Choroid plexus epithelial cell (primary cell): ENCODE results near the gene CTAG1A.
"Not testable (repeated sequence)": the region's sequence is repeated elsewhere in the genome, so short reads cannot be mapped to it uniquely, and the experiment has no call there.

Source experiments
- DNase-seq: peaks from one replicate; pipeline ENCODE4 v3.0.0-alpha.2; 2010; ENCODE audit warnings: low read depth
- H3K4me3 ChIP-seq: 2 replicates; pipeline ENCODE4 v1.5.1; 2011; ENCODE audit warnings: low read depth, mild to moderate bottlenecking, control low read depth, low read length, moderate library complexity
- CTCF ChIP-seq: conservative IDR thresholded peaks from 2 replicates; pipeline ENCODE4 v1.5.1; 2011; ENCODE audit warnings: low read depth, mild to moderate bottlenecking, control low read depth, inconsistent platforms, low read length, moderate library complexity

Gene CTAG1A

GRCh38 chrX:154560326-154560725 lies 24.6 kb upstream of the CTAG1A start:
- H3K4me3 ChIP-seq, DNase-seq: not testable (repeated sequence)

DNA sequence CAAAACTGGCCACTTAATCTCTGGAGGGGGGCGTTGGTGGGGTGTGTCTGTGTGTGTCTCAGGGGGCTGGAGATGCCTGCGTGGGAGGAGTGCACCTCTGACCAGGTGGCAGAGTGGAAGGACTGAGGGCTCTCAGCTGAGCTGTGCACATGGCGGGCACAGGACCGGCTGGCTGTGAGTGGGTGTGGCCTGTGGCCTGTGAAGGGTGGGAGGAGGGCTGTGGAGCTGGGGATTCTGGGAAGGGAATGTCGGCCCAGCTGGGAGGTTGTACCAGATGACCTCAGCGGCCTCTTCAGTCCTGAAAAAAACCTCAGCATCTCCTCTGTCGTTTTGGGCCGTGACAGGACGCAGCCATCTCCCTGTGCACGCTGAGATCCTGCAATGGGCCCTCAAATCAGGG lies 22.6 kb upstream of the CTAG1A start:
- not testable (repeated sequence) for H3K4me3 ChIP-seq, DNase-seq

GRCh38 chrX:154570361-154570760 lies 14.6 kb upstream of the CTAG1A start:
- H3K4me3 ChIP-seq, DNase-seq: not testable (repeated sequence)

GRCh38 chrX:154573061-154573460 lies 11.9 kb upstream of the CTAG1A start:
- DNase-seq, H3K4me3 ChIP-seq: not testable (repeated sequence)

DNA sequence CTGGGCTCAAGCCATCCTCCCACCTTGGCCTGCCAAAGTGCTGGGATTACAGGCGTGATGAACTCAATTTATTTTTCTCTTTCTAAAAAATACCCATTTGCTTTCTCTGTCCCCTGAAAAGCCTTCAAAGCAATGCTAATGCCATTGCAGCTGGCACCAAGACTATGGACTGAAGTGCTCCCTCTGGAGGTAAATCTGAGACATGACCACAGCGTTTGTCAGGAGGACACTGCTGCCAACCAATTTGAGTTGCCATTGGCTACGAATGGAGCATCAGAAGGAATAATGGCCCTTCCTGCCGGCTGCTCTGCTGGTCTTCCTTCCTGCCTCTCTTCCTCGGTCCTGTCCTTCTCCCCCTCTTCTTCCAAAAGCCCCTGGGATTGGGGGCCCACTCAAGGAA lies 9.9 kb upstream of the CTAG1A start:
- not testable (repeated sequence) for DNase-seq, H3K4me3 ChIP-seq

DNA sequence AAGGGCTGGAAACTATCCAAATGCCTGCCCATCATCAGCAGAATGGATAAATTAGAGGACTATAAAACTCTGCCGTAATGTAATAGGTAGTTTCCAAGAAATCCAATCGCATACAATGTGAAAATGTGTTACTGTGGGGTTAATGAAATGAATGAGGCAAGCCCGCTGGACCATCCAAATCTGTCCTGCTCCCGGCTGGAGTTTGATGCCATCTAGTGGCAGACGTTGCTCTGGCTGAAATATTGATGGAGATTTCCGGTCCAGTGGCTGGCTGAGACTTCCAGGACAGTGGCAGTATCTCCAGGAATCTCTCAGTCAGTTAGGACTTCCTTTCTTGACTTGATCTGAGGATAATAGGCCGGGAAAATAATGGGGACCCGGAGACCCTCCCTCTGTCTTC lies 1.9 kb upstream of the CTAG1A start:
- not testable (repeated sequence) for DNase-seq, H3K4me3 ChIP-seq

GRCh38 chrX:154590415-154590814 lies 5.5 kb downstream of the CTAG1A start:
- H3K4me3 ChIP-seq, DNase-seq: not testable (repeated sequence)

DNA sequence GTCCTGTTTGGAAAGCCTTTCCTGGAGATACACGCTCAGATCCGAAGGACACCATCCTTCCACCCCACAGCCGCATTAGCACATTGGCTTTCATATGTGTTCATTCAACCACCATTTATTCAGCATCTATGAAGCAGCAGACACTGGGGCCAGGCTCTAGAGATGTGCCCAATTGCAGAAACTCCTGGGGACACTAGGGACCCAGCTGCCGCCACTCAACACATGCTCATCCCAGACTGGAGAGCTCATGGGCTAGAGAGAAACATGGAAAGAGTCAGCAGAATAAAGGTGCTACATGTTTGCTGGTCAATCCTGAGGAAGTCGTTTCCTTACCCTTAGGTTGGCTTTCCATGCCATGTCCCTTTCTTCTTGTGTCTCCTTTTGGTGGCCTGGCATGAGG lies 7.6 kb downstream of the CTAG1A start:
- no peak for TF ChIP-seq CTCF
- H3K4me3 ChIP-seq: no peak overlapping the region
- no peak for DNase-seq

DNA sequence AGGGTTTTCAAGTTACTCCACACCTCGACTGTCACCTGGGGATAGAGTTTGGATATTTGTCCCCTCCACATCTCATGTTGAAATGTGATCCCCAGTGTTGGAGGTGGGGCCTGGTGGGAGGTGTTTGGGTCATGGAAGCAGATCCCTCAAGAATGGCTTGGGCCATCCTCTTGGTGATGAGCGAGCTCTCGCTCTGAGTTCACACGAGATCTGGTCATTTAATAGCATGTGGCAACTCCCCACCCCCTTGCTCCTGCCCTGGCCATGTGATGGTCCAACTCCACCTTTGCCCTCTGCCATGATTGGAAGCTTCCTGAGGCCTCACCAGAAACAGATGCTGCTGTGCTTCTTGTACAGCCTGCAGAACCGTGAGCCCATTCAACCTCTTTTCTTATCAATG lies 8.3 kb downstream of the CTAG1A start:
- no peak for DNase-seq
- TF ChIP-seq CTCF: no peak
- H3K4me3 ChIP-seq: no peak overlapping the region

DNA sequence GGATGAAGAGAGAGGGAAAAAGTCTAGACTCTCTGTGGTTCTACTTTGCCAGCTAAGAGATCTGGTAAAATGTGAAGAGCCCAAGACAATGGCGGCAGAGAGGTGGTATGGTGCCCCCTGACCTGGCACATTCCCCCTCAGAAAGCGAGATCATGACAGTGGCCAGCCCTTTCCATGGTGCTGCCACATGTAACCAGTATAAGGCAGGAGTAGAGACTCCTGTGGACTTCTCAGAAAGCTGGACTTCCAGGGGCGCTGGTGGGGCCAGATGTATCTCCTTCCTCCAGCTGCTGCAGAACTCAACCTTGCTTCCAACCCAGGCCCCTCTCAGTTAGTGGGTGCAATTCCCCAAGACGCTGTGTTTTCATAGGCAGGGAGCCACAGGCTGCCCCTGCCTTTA lies 9.6 kb downstream of the CTAG1A start:
- H3K4me3 ChIP-seq: no peak overlapping the region
- no peak for DNase-seq
- no peak for TF ChIP-seq CTCF

GRCh38 chrX:154595559-154596249 lies 10.8 kb downstream of the CTAG1A start:
- DNase-seq: no peak
- TF ChIP-seq CTCF: no peak
- no peak overlapping the region for H3K4me3 ChIP-seq
